Loucy (cell line): Measurements from ENCODE around the gene ADORA1.

Source experiments
- CTCF ChIP-seq: fragments of 200-600 bp; sonication (generic); conservative IDR thresholded peaks from 2 replicates; pipeline ENCODE4 v1.5.1; 2014; ENCODE audit warnings: mild to moderate bottlenecking, antibody characterized with exemption, low read length
- EZH2phosphoT487 ChIP-seq: fragments of 200-600 bp; IDR thresholded peaks from 2 replicates; pipeline ENCODE4 v1.6.1; 2018; ENCODE audit warnings: antibody characterized with exemption, mild to moderate bottlenecking, moderate library complexity, borderline replicate concordance

DNA sequence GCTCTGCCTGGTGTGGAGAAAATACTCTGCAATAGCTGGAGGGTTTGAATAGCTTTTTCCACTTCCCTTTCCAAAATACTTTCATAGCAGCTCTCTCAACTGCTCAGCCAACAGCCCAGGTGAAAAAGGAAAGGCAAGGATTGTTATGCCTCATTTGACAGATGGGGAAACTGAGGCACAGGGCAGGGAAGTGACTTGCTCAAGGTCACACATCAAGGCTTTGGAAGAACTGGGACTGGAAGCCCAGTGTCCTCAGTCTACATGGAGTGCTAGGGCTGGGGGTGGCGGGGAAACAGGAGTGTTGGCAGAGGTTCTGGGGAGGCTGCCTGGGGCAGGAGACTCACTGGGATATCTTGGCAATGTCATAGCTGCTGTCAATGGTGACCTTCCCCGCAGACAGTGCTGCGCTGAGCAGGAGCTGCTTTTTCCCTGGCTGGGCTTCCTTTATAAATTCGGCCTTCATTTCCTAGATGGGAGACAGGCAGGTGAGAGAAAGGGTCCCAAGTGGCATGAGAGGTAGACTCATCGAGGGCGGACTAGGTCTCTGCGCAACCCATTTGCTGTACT, 54.9 kb downstream of the ADORA1 start:
- TF ChIP-seq CTCF (no peak), EZH2phosphoT487 (no peak)
